GM19463 (cell line): ENCODE measurements around the gene FUZ.

Experiments
- ATAC-seq: cut with Tn5 transposase; IDR thresholded peaks from one replicate; pipeline ENCODE4 v1.9.1; 2021; ENCODE audit warnings: mild to moderate bottlenecking, moderate library complexity; ENCODE audit not compliant: unreplicated experiment

Gene FUZ

GRCh38 chr19:49786376-49786820, 26.7 kb downstream of the FUZ start:
- no peak for ATAC-seq

GRCh38 chr19:49782515-49782914, 30.6 kb downstream of the FUZ start:
- no peak for ATAC-seq

- no peak for ATAC-seq
Measured at GRCh38 chr19:49781394-49781793, 31.7 kb downstream of the FUZ start.

GRCh38 chr19:49780861-49781260, 32.2 kb downstream of the FUZ start:
- ATAC-seq = no peak

- ATAC-seq = no peak
Measured at GRCh38 chr19:49779731-49780555, 33.1 kb downstream of the FUZ start.

DNA sequence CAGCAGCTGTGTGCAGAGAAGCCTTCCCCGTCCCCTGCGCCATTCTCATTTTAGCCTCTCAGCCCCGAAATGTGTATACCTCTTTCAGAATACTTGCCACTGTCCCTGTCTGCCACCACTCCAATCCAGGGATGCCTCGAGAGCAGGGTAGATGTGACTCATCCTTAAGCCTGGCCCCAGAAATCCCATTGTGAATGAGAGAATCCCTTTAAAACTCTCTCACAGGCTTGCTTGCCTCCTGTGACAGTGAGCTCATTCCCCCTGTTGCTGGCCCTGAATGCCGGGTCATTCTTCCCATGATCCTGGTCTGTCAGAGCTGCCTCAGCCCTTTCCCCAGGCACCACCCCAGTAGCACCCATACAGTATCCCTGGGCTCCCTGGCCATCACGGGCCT, 36.7 kb downstream of the FUZ start:
- ATAC-seq = no peak

- ATAC-seq = no peak
Measured at GRCh38 chr19:49775742-49776370, 37.2 kb downstream of the FUZ start.

DNA sequence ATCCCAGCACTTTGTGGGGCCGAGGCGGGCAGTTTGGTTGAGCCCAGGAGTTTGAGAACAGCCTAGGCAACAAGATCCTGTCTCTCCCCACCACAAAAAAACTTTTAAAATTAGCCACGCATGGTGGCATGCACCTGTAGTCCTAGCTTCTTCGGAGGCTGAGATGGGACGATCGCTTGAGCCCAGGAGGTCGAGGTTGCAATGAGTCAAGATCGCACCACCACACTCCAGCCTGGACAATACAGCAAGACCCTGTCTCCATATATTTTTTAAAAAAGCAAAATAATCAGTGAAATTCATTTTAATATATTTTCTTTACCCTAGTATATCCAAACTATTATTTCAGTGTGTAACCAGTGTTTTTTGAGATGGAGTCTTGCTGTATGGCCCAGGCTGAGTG, 38.1 kb downstream of the FUZ start:
- no peak for ATAC-seq

DNA sequence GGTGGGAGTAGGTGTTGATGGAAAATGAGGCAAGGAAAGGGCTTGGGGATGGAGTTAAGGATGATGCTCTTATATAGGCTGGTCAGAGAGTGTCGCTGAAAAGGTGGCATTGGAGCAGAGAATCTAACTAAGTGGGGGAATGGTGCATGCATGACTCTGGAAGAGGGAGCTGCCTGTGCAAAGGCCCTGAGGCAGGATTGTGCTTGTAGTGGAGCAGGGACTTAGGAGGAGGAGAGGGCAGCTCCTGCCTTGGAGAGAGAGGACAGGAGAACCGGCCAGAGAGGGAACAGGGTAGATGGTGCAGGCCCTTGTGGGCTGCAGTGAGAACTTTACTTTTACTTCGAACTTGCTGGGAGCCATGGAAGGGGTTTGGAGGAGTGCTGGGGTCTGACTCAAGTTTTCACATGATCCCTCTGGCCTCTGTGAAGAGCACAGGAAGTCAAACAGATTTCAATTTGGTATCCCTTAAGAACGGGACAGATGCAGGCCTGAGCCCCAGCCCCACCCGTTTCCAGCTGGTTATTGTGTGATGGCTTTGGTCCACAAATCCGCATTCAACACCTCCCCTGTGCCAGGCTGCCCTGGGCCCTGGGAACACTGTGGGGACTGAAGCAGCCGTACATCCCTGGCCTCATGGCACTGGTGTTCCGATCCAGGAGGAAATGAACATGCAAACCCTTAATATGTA, 39.3 kb downstream of the FUZ start:
- ATAC-seq = no peak

DNA sequence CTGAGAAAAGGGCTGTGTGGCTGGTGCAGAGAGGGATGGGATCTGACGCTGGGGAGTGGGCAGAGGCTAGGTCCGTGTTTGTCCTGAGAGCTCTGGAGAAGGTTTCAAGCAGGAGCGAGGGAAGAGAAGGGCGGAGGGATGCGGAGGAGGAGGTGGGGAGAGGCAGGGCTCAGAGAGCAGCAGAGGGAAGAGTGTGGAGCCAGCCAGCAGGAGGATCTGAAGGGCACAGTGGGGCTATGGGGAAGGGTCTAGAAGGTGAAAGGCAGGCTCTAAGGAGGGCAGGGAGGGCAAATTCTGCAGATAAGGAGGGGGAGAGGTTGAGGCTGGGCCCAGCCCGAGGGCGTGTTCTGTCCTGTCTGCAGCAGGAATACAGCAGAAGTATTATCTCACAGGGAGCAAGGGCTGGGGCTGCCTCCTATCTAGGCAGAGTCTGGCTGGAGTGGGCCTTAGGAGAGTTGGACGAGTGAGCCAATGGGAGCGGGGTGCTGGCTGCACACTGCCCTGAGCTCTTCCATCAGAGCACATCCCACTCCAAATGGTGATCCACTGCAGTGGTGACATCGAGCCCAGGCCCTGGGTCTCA, 40.2 kb downstream of the FUZ start:
- ATAC-seq = no peak

- no peak for ATAC-seq
Measured at GRCh38 chr19:49771674-49772139, 41.4 kb downstream of the FUZ start.

GRCh38 chr19:49770529-49770928, 42.6 kb downstream of the FUZ start:
- ATAC-seq = no peak

GRCh38 chr19:49767967-49768581, 45.0 kb downstream of the FUZ start:
- no peak for ATAC-seq

DNA sequence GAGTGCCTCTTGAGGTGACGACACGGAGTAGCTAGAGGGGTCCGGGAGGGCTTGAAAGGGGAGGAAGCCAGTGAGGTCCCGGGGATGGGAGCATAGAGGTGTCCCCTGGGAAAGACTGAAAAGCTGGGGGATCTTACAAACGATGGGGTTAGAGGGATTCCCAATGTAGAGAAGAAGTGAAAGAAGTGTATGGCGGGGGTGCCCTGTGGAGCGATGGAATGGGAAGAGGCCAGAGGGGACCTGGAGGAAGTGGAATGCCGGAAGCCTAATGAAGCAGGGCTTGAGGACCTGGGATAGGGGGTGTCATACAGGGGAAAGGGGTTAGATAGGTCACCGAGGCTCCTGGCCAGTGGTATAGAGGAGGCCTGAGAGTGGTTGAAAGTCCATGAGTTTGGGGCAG, 45.7 kb downstream of the FUZ start:
- ATAC-seq = no peak

GRCh38 chr19:49766930-49767299, 46.2 kb downstream of the FUZ start, which contains the start of gene AP2A1:
Gene AP2A1 (plus strand): TSS chr19:49767001. CDS start chr19:49767134, 133 bp downstream.
- ATAC-seq = no peak

DNA sequence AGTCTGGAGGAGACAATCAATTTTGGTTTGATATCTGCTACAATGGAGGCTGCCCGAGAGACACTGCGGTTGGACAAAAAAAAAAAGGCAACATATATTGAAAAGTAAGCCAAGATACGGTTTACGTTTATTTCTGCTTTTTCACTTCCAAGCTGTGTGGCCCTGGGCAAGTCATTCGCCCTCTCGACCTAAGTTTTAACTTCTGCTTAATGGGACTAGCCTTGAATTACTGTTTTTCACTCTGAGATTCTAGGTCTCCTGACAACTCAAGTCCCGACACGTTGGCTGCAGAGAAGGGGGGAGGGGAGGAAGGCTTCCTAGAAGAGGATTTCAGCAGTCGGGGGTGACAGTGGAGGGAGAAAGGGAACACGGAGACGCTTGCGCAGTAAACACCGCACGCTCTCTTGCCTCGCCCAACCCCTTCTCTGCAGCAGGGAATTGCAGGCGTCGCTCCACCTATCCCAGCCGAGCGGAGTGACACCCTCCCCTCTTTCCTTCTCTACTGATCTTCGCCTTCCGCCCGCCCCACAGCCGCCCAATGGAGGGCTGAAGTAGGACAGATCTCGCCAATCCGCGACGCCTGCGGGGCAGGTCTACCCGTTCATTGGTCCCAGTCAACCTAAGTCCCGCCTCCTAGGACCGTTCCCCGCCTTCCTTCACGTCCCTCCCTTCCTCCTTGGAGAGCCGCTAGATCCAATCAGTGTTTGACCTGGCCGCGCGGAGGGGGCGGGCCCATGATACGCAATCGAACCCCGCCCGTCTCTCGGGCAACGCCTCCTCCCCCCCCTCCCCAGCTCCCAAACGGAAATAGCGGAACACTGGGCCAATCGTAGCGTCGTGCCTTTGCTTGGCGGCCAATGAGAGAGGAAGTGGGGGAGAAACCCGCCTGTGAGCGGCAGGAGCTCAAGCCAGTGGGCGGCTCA, 46.8 kb downstream of the FUZ start:
- ATAC-seq = peak; percentile 86

- no peak for ATAC-seq
Measured at GRCh38 chr19:49764341-49764740, 48.8 kb downstream of the FUZ start.

- ATAC-seq = no peak
Measured at GRCh38 chr19:49763230-49763629, 49.9 kb downstream of the FUZ start, which contains the start of gene TSKS. Gene TSKS (minus strand): TSS chr19:49763306. CDS start chr19:49763247, 59 bp downstream.

DNA sequence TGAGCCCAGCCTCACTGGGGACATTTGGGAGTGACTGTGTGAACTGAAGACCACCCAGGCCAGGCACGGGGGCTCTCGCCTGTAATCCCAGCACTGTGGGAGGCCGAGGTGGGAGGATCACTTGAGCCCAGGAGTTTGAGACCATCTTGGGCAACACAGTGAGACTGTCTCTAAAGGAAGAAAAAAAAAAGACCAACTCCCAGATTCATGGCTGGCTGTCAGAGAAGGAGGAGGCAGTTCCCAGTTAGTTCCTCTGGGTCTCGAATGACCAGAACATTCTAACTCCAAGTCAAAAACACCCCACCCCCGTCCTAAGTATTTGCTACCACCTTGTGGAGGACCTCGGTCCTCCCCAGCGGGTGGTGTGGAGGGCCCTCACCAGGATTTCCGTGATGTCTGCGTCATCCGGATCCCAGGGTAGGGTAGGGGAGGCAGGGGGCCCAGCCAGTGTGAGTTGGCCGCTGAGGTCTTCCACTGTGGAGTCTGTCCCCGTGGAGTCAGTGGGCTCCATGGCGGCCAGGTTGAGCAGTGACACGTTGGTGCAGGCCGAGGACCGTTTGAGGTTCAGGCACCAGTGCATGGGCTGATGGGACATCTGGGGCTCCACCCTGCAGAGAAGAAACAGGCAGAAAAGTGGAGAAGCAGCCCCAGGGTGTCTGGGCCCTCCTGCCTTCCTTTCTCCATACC, 51.3 kb downstream of the FUZ start:
- ATAC-seq = no peak
